RWPE1 (cell line): Measurements from ENCODE around the gene CHMP1A.
"Not testable (repeated sequence)": the region's sequence is repeated elsewhere in the genome, so short reads cannot be mapped to it uniquely, and the experiment has no call there.

Experiments used
- CTCF ChIA-PET: fragments of 350-600 bp; sonication (Branson Sonifier 250); formaldehyde crosslinking; extraction: SDS; loops from one replicate; lab custom pipeline; 2021; lab: Yijun Ruan, JAX
- POLR2A ChIA-PET: fragments of 400-600 bp; formaldehyde crosslinking; extraction: SDS; loops from one replicate; lab custom pipeline; 2020; ENCODE audit warnings: antibody characterized with exemption; ENCODE audit not compliant: low non-redundant PET; lab: Yijun Ruan, JAX
- DNase-seq: peaks from one replicate; pipeline ENCODE4 v3.0.0; 2012; ENCODE audit warnings: low spot score
- H3K27ac ChIP-seq: fragments of 450-650 bp; 2 replicates; pipeline ENCODE4 v1.5.1; 2017
- TF ChIP-seq, protein P1 (sequence below): fragments of 450-650 bp; conservative IDR thresholded peaks from 2 replicates; pipeline ENCODE4 v1.5.1; 2017; ENCODE audit warnings: low read depth, mild to moderate bottlenecking

Gene CHMP1A

DNA sequence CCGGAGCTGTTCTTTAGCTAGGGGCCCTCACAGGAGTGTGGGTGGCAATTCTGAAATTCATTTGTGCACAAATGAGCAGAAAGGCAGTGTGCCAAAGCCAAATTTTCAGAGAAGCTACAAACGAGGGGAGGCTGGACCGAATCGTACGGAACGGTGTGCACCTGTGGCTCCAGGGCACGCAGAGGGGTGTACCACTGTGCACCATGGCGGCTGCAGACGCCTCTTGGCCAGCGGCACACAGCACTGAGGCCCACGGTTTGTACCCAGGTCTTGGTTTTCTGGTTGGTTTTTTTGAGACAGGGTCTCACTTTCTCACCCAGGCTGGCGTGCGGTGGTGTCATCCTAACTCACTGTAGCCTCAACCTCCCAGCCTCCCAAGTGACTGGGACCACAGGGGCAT, 14.9 kb downstream of the CHMP1A start:
- no peak for DNase-seq

DNA sequence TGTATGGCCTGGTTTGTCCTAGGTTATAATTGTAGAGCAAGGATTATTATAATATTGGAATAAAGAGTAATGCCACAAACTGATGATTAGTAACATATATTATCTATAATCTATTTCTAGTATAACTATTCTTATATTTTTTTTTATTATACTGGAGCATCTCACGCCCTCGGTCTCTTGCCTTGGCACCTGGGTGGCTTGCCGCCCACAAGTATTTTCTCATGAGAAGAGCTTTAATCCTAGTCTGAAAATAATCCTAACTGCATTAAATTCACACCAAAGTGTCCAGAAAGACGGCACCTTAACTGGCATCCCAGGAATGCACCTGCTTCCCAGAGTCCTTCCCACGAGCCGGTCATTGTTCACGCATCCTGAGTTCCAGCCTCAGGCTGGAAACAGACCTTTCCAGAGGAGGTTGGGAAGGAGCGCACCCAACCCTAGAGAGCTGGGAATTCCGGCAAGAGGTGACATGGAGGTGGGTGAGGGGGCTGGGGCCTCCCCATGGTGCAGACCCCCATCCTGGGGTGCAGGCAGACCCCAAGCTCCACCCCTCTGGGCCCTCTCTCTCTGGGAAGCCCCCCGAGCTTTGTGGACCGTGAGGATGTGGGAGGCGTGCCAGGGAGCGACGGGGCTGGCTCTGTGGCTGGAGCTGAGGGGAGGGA, 15.9 kb downstream of the CHMP1A start:
- TF ChIP-seq, protein P1, sequence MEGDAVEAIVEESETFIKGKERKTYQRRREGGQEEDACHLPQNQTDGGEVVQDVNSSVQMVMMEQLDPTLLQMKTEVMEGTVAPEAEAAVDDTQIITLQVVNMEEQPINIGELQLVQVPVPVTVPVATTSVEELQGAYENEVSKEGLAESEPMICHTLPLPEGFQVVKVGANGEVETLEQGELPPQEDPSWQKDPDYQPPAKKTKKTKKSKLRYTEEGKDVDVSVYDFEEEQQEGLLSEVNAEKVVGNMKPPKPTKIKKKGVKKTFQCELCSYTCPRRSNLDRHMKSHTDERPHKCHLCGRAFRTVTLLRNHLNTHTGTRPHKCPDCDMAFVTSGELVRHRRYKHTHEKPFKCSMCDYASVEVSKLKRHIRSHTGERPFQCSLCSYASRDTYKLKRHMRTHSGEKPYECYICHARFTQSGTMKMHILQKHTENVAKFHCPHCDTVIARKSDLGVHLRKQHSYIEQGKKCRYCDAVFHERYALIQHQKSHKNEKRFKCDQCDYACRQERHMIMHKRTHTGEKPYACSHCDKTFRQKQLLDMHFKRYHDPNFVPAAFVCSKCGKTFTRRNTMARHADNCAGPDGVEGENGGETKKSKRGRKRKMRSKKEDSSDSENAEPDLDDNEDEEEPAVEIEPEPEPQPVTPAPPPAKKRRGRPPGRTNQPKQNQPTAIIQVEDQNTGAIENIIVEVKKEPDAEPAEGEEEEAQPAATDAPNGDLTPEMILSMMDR = peak; percentile 32; the same call in 1 of the 2 replicates
- no peak for DNase-seq
- POLR2A ChIA-PET = no interaction called here
- no peak overlapping the region for H3K27ac ChIP-seq
- CTCF ChIA-PET = interaction anchor here (0.6 to 1.1 kb wide), 10 partner anchors 8 to 587 kb away, joined by 3 to 7 read pairs (median 3); partner anchors contain the start of gene CPNE7

More for the DNA sequence above, 14.9 kb downstream of the CHMP1A start:
- TF ChIP-seq, protein P1 = no peak
- ChIA-PET POLR2A (no interaction called here), CTCF (interaction anchor here (0.6 kb wide), 1 partner anchor 32 kb away, joined by 4 read pairs; no protein-coding TSS in a partner anchor)
- H3K27ac ChIP-seq = no peak overlapping the region

DNA sequence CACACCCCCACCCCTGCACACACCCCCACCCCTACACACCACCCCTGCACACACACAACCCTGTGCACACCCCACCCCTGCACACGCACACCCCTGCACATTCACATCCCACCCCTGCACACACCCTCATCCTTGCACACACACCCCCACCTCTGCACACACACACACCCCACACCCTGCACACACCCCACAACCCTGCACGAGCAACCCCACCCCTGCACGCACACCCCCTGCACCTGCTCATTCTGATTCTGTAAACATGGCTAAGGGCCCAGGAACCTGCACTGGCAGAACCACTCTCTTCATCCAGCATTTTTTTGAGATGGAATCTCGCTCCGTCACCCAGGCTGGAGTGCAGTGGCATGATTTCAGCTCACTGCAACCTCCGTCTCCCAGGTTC, 18.1 kb downstream of the CHMP1A start:
- TF ChIP-seq, protein P1 = no peak
- POLR2A ChIA-PET = no interaction called here
- H3K27ac ChIP-seq = 0 out of 2 replicates have a peak overlapping the region, but pooled peaks have one; percentile 6
- CTCF ChIA-PET = interaction anchor here (0.6 kb wide), 1 partner anchor 138 kb away, joined by 3 read pairs; no protein-coding TSS in a partner anchor
- no peak for DNase-seq

DNA sequence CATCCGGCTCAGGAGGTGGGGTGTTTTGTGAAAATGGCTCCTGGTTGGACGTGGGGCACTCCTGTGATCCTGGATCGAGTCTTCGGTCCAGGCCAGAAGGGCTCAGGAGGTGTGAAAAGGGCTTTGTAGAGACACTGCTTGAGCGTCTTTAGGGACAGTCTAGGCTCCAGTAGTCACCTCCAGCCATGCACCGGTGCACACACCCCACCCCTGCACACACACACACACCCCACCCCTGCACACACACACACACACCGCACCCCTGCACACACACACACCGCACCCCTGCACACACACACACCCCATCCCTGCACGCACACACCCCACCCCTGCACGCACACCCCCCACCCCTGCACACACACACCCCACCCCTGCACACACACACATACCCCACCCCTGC, 19.1 kb downstream of the CHMP1A start:
- no peak for DNase-seq
- TF ChIP-seq, protein P1 = no peak
- CTCF ChIA-PET = no interaction called here
- POLR2A ChIA-PET = no interaction called here
- no peak overlapping the region for H3K27ac ChIP-seq

DNA sequence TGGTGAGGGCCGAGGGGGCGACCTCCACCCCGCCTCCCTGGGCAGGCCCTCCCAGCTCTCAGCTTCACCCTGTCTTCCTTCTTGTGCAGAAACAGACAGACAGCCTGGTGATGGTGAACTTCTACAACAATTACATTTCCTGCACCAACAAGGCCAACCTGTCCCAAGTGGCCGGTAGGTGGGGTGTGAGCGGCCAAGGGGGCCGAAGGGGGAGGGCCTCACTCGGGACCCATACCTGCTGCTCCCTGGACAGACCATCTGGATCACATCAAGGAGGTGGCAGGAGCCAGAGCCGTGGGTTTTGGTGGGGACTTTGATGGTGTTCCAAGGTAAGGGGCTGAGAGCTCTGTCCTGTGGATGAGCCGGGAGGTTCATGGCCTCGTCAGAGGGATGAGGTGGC, 20.1 kb downstream of the CHMP1A start:
- no peak overlapping the region; the same call in 1 of the 2 replicates for H3K27ac ChIP-seq
- TF ChIP-seq, protein P1 = no peak
- POLR2A ChIA-PET = interaction anchor here (0.5 kb wide), 1 partner anchor 369 kb away, joined by 3 read pairs; no protein-coding TSS in a partner anchor
- CTCF ChIA-PET = interaction anchor here (0.7 kb wide), 1 partner anchor 38 kb away, joined by 3 read pairs; no protein-coding TSS in a partner anchor
- no peak for DNase-seq

DNA sequence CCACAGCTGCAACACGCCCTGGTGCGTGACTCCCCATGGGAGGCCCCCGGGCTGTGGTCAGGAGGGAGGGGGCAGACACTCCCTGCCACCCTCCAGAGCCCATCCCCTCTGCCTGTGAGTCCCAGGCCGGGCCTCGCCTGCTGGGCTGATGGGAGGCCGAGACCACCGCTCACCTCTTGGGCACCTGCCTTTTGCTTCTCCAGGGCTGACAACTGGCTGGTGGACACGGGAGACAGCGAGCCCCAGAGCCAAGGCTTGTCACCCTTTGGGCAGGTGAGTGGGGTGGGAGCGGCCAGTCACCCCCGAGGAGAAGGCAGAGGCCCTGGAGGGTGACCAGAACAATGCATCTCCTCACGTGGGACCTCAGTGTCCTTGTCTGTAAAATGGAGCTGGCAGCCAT, 20.8 kb downstream of the CHMP1A start:
- DNase-seq = no peak
- no peak overlapping the region for H3K27ac ChIP-seq
- ChIA-PET POLR2A (no interaction called here), CTCF (no interaction called here)
- TF ChIP-seq, protein P1 = no peak

DNA sequence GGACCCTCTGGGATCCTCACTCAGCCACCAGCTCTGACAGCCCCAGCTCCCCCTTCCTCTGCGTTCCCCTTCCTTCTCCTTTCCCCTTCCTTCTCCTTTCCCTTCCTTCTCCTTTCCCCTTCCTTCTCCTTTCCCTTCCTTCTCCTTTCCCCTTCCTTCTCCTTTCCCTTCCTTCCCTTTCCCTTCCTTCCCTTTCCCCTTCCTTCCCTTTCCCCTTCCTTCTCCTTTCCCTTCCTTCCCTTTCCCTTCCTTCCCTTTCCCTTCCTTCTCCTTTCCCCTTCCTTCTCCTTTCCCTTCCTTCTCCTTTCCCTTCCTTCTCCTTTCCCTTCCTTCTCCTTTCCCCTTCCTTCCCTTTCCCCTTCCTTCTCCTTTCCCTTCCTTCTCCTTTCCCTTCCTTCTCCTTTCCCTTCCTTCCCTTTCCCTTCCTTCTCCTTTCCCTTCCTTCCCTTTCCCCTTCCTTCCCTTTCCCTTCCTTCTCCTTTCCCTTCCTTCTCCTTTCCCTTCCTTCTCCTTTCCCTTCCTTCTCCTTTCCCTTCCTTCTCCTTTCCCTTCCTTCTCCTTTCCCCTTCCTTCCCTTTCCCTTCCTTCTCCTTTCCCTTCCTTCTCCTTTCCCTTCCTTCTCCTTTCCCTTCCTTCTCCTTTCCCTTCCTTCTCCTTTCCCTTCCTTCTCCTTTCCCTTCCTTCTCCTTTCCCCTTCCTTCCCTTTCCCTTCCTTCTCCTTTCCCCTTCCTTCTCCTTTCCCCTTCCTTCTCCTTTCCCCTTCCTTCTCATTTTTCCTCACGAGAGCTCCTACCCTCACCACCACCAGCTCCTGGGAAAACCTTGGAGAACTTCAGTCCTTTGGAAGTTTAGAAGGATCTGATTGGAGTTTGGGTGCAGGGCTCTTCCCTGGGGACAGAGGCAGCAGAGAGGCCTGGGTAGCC, 22.8 kb downstream of the CHMP1A start:
- CTCF ChIA-PET, H3K27ac ChIP-seq, DNase-seq, POLR2A ChIA-PET: not testable (repeated sequence)
